Astrocyte of the cerebellum (primary cell): ENCODE measurements around the gene CREB3.

ENCODE experiments used
- DNase-seq: peaks from one replicate; pipeline ENCODE4 v3.0.0-alpha.2; 2011; ENCODE audit warnings: low read depth
- H3K4me3 ChIP-seq: 2 replicates; pipeline ENCODE4 v1.5.1; 2011; ENCODE audit warnings: mild to moderate bottlenecking, low read depth, low read length, moderate library complexity
- in situ Hi-C: cut with HindIII; loops from 2 replicates; pipeline ENCODE4 v1.10.0; 2017; ENCODE audit warnings: low sequenced_read_pairs
- TF ChIP-seq, protein P1 (sequence below): IDR thresholded peaks from 2 replicates; pipeline ENCODE4 v1.5.1; 2012; ENCODE audit warnings: low read length, low read depth, moderate library complexity, mild to moderate bottlenecking; ENCODE audit errors: missing control alignments

Gene CREB3

DNA sequence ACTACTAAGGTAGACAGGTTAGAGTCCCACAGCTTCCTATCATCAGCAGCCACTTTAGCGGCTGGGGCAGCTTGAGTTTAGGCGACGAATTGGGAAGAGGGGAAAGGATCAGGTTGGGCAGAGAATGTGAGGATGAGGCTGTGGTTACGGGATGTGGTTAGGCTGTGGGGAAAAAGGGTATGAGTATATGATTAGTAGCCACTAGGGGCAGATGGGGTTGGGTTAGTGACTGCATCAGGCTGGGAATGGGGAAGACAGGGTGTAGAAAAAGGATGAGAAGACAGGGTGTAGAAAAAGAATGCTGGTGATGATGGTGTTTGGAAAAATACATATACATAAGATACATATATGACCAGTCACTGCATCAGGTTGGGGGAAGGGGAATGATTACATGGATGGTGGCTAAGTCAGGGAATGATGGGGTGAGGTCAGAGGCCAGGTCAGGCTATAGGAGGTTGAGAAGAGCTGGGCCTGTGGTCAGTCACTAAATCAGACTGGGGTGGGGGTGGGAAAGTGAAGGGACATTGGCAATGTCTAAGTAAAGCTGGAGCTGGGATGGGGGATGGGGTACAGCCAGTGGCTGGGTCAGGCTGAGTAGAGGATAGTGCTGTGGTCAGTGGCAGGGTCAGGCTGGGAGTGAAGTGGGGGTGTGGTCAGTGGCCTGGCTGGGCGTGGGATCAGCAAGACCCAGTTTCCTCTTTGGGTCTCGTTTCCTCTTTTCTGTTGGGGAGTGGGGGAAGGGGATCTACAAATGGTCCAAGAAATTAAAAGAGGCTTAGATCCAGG, 2.6 kb upstream of the CREB3 start:
- peak overlapping the region; percentile 88 for H3K4me3 ChIP-seq
- in situ Hi-C loops = loop anchor here (5.0 kb wide), 1 partner anchor 38 kb away; no protein-coding TSS in a partner anchor
- TF ChIP-seq, protein P1, sequence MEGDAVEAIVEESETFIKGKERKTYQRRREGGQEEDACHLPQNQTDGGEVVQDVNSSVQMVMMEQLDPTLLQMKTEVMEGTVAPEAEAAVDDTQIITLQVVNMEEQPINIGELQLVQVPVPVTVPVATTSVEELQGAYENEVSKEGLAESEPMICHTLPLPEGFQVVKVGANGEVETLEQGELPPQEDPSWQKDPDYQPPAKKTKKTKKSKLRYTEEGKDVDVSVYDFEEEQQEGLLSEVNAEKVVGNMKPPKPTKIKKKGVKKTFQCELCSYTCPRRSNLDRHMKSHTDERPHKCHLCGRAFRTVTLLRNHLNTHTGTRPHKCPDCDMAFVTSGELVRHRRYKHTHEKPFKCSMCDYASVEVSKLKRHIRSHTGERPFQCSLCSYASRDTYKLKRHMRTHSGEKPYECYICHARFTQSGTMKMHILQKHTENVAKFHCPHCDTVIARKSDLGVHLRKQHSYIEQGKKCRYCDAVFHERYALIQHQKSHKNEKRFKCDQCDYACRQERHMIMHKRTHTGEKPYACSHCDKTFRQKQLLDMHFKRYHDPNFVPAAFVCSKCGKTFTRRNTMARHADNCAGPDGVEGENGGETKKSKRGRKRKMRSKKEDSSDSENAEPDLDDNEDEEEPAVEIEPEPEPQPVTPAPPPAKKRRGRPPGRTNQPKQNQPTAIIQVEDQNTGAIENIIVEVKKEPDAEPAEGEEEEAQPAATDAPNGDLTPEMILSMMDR = peak; percentile 71
- peak; percentile 57 for DNase-seq

GRCh38 chr9:35730486-35730854, 2.0 kb upstream of the CREB3 start:
- in situ Hi-C loops = no loop called here
- TF ChIP-seq, protein P1 = no peak
- peak overlapping the region; percentile 88 for H3K4me3 ChIP-seq

DNA sequence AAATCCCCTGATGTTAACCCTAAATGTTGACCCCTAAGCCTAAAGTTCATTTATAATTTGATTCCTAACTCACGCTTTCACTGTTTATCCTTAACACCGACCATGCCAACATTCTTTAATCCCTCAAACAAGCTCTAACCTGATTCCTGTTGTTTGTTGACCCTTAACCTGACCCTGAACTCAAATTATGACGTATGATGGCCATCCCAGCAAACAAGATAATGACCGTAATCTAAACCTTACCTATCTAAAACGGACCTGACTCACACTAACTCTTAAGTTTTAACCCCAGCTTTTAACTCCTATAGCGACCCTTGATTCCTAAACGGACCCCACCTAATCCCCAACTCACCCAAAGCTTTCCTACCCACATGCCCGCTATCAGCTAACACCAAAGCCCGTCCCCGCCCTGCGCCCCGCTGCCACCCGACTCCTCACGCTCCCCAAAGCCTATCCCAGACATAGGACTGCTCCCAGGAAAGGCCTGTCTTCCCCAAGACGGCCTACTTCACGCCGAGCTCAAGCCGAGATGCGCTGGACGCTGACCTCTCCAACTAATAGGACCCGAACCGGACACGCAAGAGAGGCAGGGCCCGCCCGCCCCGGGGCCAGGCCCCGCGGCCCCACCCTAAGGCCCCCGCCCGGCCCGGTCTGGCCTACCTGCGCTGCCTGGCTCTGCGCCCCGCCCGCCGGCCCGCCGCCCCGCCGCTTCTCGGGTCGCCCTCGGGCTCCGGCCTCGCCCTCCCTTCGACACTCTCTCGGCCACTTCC, 866 bp upstream of the CREB3 start:
- in situ Hi-C loops = no loop called here
- peak overlapping the region; percentile 88 for H3K4me3 ChIP-seq
- DNase-seq = no peak
- TF ChIP-seq, protein P1 = no peak

More at GRCh38 chr9:35730486-35730854, 2.0 kb upstream of the CREB3 start:
- DNase-seq = no peak

GRCh38 chr9:35732800-35733541, 505 bp downstream of the CREB3 start:
- in situ Hi-C loops = no loop called here
- H3K4me3 ChIP-seq = peak overlapping the region; percentile 88
- peak; percentile 19 for DNase-seq
- TF ChIP-seq, protein P1 = peak; percentile 23

DNA sequence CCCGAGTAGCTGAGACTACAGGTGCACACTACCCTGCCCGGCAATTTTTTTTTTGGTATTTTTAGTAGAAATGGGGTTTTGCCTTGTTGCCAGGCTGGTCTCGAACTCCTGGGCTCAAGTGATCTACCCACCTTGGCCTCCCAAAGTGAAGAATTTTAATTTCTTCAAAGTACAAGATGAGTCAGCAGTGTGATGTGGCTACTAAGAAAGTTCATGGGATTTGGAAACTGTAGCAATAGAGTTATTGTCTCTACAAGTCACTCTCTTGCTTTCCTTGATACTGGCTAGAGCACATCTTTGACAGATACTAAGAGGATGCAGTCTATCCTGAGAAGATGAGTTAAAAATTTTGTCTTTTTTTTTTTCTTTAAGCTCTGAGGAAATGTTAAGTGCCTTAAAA, 1.6 kb downstream of the CREB3 start:
- no peak overlapping the region for H3K4me3 ChIP-seq
- in situ Hi-C loops = no loop called here
- TF ChIP-seq, protein P1 = no peak
- no peak for DNase-seq

DNA sequence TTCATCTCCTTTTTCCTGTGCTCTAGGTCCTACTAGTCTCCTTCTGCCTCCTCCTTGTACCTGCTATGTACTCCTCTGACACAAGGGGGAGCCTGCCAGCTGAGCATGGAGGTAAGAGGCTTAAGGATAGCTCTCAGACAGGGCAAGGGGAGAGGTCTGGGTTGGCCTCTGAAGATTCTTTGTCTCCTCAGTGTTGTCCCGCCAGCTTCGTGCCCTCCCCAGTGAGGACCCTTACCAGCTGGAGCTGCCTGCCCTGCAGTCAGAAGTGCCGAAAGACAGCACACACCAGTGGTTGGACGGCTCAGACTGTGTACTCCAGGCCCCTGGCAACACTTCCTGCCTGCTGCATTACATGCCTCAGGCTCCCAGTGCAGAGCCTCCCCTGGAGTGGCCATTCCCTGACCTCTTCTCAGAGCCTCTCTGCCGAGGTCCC, 3.8 kb downstream of the CREB3 start:
- DNase-seq = peak; percentile 60
- in situ Hi-C loops = no loop called here
- H3K4me3 ChIP-seq = no peak overlapping the region
- TF ChIP-seq, protein P1 = peak; percentile 96
